CD4-positive, alpha-beta T cell treated with Interleukin-6 for 4 hours (primary cell): ENCODE results near the gene AP4E1.
A peak's percentile ranks its signal among the peaks of the same experiment; 100 is the strongest.
"Not testable (repeated sequence)": the region's sequence is repeated elsewhere in the genome, so short reads cannot be mapped to it uniquely, and the experiment has no call there.

Experiments used
- DNase-seq: peaks from one replicate; pipeline ENCODE4 v3.0.0-alpha.2; 2020; ENCODE audit warnings: mixed read lengths

Gene AP4E1

DNA sequence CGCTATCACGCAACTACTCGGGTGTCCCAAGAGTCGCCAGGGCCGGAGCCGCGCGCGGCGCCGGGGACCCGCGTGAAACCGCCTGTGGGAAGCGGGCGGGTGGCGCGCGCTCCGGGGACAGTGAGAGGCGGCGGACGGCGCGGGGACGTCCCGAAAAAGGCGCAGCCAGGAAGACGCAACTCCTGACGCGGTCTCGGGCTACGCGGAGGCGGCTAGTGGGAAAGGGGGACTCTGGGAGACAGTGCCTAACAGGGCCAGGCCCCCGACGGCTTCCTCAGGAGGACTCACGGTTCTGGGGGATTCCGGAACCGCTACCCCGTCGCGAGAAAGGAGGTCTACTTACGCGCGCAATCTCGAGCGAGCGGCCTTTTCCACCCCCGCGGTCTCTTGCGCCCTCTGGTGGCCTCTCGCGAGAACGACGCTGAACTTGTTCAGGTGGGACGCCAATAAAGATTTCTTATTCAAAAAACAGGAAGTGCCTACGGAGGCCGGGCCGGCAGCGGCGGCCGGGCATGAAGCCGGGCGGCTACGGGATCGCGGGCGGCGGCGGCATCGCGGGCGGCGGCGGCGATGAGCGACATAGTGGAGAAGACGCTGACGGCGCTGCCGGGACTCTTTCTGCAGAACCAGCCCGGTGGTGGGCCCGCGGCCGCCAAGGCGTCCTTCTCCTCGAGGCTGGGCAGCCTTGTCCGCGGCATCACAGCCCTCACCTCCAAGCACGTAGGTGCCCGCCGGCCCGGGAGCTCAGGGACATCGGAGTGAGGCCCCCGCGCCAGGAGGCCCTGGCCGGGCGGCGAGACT, at the start of gene AP4E1:
Gene AP4E1, plus strand, starts transcription at position 475 of the 801 bp plus-strand sequence. Its CDS starts 96 bp downstream, at position 571.
- peak; percentile 94 for DNase-seq

DNA sequence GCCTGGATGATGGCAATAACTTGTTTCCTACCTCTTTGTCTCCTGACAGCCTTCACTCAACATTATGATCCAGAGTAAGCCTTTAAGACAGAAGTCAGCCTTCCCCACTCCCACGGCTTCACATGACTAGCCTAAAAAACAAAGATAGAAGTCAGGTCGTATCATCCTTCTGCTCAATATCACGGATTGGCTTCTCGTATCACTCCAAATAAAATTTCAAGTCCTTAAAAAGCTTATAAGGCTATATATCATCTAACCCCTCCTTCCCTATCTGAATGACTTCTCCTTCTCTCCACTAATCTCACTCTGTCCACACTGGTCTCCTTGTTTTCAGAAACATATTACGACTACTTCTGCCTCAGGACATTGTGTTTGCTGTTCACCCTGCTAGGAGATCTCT, 47.7 kb upstream of the AP4E1 start:
- DNase-seq: no peak

- DNase-seq: no peak
Measured at GRCh38 chr15:50862553-50862952, 45.9 kb upstream of the AP4E1 start.

DNA sequence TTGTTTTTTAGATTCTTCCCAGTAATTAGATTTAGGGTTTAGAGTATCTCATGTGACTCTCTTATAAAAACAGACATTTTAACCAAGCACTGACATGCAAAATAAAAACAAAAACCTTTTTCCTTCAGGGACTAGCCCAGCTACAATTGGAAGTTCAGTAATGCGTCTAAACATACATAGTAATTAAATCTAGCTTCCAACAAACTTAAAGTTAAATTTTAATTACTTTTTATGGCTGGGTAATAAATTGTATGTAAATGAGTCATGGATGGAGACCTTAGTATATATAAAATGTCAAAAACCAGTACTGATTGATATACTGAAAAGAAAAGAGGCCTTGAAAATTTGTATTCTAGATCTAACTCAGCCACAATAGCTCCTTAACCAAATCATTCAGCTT, 43.6 kb upstream of the AP4E1 start:
- no peak for DNase-seq

- no peak for DNase-seq
Measured at GRCh38 chr15:50865515-50866353, 42.7 kb upstream of the AP4E1 start.

DNA sequence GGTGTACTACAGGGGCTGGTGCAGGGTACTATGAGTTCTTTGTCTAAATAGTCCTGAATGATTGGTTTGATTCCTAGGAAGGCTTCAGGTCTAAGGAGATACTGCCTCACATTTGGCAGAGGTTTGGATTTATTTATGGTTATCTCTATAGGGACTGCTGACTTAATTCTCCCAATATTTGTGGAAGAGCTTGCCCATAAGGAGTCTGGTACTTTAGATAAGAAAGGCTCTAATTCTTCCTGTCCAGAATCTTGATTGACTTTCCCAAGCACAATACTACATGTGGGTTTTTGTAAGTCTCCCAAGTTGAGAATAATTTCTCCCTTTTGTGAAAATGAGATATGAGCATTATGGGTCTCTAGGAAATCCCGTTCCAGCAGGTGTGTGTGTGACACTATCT, 36.7 kb upstream of the AP4E1 start:
- no peak for DNase-seq

DNA sequence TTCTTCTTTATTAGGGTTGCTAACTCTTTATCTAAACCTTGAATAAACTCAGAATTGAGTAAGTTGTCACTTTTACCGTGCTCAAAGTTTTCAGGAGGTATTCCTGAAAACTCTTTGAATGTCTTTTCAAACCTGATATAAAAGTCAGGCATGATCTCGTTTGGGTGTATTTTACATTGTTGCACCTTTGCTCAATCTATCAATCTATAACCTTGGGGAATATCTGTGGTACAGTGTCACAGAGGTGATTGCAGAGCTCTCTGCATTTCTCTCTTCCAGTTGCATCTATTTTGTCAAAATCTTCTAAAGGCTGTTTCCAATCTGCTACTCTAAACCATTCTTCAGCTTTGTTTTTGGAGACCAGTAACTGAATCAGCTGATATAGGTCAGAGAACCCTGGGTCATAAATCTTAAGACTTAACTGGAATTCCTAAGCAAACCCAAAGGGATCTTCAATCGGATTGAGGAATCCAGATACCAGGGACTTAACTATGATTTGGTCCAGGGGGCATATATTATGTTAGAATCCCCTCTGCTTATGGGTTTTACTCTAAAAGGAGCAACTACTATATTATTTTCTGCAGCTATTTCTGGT, 35.6 kb upstream of the AP4E1 start:
- DNase-seq: no peak

GRCh38 chr15:50873935-50874361, 34.5 kb upstream of the AP4E1 start:
- no peak for DNase-seq

DNA sequence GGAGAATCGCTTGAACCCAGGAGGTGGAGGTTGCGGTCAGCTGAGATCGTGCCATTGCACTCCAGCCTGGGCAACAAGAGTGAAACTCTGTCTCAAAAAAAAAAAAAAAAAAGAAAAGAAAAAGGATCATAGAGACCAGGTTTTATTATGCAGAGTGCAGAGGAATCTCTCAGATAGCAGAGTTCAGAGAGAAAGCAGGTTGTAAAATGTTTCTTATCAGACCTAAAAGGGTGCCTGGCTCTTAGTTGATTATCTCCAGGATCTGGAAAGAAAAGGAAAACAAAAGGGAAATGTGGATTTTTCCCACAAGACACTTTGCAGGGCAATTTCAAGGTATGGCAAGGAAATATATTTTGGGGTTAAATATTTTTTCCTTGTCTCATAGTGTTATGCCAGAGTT, 33.2 kb upstream of the AP4E1 start:
- DNase-seq: not testable (repeated sequence)

GRCh38 chr15:50876260-50876988, 32.1 kb upstream of the AP4E1 start:
- no peak for DNase-seq

GRCh38 chr15:50876989-50877360, 31.5 kb upstream of the AP4E1 start:
- DNase-seq: peak; percentile 75

- no peak for DNase-seq
Measured at GRCh38 chr15:50879016-50879617, 29.4 kb upstream of the AP4E1 start.

DNA sequence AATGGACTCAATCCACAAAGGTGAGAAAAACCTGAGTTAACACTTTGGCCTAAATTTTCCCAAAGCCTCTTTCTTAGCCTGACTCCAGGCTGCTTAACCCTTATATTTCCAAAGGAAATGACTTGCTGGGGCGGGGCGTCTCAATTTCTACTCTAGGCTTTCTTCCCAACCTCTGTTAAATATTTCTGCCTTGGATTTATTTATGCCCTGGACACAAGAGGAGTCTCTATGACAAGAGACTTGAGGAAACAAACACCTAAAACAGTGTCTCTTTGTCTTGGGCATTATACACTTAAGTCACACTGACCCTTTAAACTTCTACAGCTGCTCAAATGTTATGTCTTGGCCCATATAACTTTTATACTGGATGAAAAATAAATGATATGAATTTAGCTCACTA, 28.3 kb upstream of the AP4E1 start:
- no peak for DNase-seq

DNA sequence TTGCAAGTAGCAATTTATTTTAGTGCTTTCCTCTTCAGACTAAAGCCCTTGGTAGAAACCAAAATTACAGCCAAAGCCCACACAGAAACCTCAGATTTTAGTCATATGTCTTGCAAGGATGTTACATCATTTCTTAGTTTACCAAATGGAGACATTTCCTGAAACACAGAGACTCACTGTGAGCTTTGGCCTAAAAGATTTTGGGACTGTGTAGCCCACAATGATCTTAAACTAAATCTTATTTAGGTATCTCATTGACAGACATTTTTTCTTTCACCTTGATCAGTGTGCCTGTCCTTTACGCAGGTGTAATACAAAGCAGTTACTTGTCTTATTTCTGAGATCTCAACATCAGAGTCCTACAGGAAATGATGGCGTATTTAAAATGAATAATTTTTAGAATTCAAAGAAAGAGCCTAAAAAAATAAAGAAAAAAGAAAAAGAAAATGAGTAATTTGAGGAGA, 27.8 kb upstream of the AP4E1 start:
- DNase-seq: no peak

GRCh38 chr15:50881121-50882048, 27.1 kb upstream of the AP4E1 start:
- DNase-seq: no peak

GRCh38 chr15:50883903-50884302, 24.6 kb upstream of the AP4E1 start:
- peak; percentile 49 for DNase-seq

GRCh38 chr15:50884540-50884939, 23.9 kb upstream of the AP4E1 start:
- no peak for DNase-seq

- DNase-seq: no peak
Measured at GRCh38 chr15:50886139-50886467, 22.4 kb upstream of the AP4E1 start.

- no peak for DNase-seq
Measured at GRCh38 chr15:50886611-50887345, 21.7 kb upstream of the AP4E1 start.

- no peak for DNase-seq
Measured at GRCh38 chr15:50888054-50888453, 20.4 kb upstream of the AP4E1 start.

DNA sequence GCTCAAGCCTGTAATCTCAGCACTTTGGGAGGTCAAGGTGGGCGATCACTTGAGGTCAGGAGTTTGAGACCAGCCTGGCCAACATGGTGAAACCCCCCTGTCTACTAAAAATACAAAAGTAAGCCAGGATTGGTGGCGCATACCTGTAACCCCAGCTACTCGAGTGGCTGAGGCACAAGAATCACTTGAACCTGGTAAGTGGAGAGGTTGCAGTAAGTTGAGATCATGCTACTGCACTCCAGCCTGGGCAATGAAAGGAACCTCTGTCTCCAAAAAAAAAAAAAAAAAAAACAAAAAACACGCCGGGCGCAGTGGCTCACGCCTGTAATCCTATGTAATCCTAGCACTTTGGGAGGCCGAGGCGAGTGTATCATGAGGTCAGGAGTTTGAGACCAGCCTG, 18.9 kb upstream of the AP4E1 start:
- no peak for DNase-seq
